WTC11 (cell line): ENCODE results near the gene WNK1.

Experiments used
- CTCF ChIP-seq: fragments of 200-600 bp; IDR thresholded peaks from 2 replicates; pipeline ENCODE4 v1.8.0; 2022; ENCODE audit warnings: antibody characterized with exemption
- MAX ChIP-seq: sonication (generic); formaldehyde crosslinking; IDR thresholded peaks from 2 replicates; pipeline ENCODE4 v1.8.0; 2022; ENCODE audit warnings: mild to moderate bottlenecking, missing genetic modification reagents
- MYBL2 ChIP-seq: sonication (generic); formaldehyde crosslinking; IDR thresholded peaks from 2 replicates; pipeline ENCODE4 v1.8.1; 2023; ENCODE audit warnings: mild to moderate bottlenecking, moderate library complexity, missing genetic modification reagents
- NR2C2 ChIP-seq: sonication (generic); formaldehyde crosslinking; IDR thresholded peaks from 2 replicates; pipeline ENCODE4 v1.8.0; 2022; ENCODE audit warnings: mild to moderate bottlenecking, missing genetic modification reagents
- TCF7 ChIP-seq: sonication (generic); formaldehyde crosslinking; IDR thresholded peaks from 2 replicates; pipeline ENCODE4 v1.8.0; 2022; ENCODE audit warnings: mild to moderate bottlenecking, low read depth, missing genetic modification reagents, moderate library complexity
- ZNF317 ChIP-seq: sonication (generic); formaldehyde crosslinking; IDR thresholded peaks from 2 replicates; pipeline ENCODE4 v1.8.1; 2023; ENCODE audit warnings: low read depth, mild to moderate bottlenecking, moderate library complexity, missing genetic modification reagents, borderline replicate concordance
- TF ChIP-seq, protein P1 (sequence below): sonication (generic); formaldehyde crosslinking; IDR thresholded peaks from 2 replicates; pipeline ENCODE4 v1.8.0; 2022; ENCODE audit warnings: missing genetic modification reagents
- TF ChIP-seq, protein P2 (sequence below): sonication (generic); formaldehyde crosslinking; IDR thresholded peaks from 2 replicates; pipeline ENCODE4 v1.8.0; 2022; ENCODE audit warnings: mild to moderate bottlenecking, missing genetic modification reagents

- no peak for TF ChIP-seq CTCF
- TF ChIP-seq, protein P1, sequence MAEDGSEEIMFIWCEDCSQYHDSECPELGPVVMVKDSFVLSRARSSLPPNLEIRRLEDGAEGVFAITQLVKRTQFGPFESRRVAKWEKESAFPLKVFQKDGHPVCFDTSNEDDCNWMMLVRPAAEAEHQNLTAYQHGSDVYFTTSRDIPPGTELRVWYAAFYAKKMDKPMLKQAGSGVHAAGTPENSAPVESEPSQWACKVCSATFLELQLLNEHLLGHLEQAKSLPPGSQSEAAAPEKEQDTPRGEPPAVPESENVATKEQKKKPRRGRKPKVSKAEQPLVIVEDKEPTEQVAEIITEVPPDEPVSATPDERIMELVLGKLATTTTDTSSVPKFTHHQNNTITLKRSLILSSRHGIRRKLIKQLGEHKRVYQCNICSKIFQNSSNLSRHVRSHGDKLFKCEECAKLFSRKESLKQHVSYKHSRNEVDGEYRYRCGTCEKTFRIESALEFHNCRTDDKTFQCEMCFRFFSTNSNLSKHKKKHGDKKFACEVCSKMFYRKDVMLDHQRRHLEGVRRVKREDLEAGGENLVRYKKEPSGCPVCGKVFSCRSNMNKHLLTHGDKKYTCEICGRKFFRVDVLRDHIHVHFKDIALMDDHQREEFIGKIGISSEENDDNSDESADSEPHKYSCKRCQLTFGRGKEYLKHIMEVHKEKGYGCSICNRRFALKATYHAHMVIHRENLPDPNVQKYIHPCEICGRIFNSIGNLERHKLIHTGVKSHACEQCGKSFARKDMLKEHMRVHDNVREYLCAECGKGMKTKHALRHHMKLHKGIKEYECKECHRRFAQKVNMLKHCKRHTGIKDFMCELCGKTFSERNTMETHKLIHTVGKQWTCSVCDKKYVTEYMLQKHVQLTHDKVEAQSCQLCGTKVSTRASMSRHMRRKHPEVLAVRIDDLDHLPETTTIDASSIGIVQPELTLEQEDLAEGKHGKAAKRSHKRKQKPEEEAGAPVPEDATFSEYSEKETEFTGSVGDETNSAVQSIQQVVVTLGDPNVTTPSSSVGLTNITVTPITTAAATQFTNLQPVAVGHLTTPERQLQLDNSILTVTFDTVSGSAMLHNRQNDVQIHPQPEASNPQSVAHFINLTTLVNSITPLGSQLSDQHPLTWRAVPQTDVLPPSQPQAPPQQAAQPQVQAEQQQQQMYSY (CRISPR knock-in tag) = no peak
- TF ChIP-seq ZNF317 (CRISPR knock-in tag) = no peak
- no peak for TF ChIP-seq MYBL2
- TF ChIP-seq TCF7 = no peak
- TF ChIP-seq MAX (CRISPR knock-in tag) = no peak
- TF ChIP-seq NR2C2 (CRISPR knock-in tag) = no peak
- TF ChIP-seq, protein P2, sequence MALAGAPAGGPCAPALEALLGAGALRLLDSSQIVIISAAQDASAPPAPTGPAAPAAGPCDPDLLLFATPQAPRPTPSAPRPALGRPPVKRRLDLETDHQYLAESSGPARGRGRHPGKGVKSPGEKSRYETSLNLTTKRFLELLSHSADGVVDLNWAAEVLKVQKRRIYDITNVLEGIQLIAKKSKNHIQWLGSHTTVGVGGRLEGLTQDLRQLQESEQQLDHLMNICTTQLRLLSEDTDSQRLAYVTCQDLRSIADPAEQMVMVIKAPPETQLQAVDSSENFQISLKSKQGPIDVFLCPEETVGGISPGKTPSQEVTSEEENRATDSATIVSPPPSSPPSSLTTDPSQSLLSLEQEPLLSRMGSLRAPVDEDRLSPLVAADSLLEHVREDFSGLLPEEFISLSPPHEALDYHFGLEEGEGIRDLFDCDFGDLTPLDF (CRISPR knock-in tag) = no peak
Observed at GRCh38 chr12:870378-870777, 118.0 kb downstream of the WNK1 start.
